DND-41 (cell line): ENCODE measurements around the gene SAT2.

Source experiments
- CTCF ChIP-seq: IDR thresholded peaks from 2 replicates; pipeline ENCODE4 v1.5.1; 2012; ENCODE audit warnings: borderline replicate concordance, low read length, moderate library complexity, mild to moderate bottlenecking; ENCODE audit not compliant: poor library complexity, severe bottlenecking; ENCODE audit errors: extremely low read depth
- EZH2 ChIP-seq: IDR thresholded peaks from 3 replicates; pipeline ENCODE4 v1.6.1; 2012; ENCODE audit warnings: borderline replicate concordance, low read depth, mild to moderate bottlenecking, moderate library complexity, low read length, inconsistent platforms; ENCODE audit not compliant: severe bottlenecking

- TF ChIP-seq EZH2, result no peak
- TF ChIP-seq CTCF, result no peak
Measured at GRCh38 chr17:7636163-7636562, 8.5 kb upstream of the SAT2 start.
